GM21390 (cell line): ENCODE results near the gene MIA.
A peak's percentile ranks its signal among the peaks of the same experiment; 100 is the strongest.
"Not testable (repeated sequence)": the region's sequence is repeated elsewhere in the genome, so short reads cannot be mapped to it uniquely, and the experiment has no call there.

Source experiments
- ATAC-seq: cut with Tn5 transposase; IDR thresholded peaks from one replicate; pipeline ENCODE4 v1.9.1; 2021; ENCODE audit not compliant: unreplicated experiment

The MIA gene

GRCh38 chr19:40750058-40750873 lies 25.1 kb upstream of the MIA start, which contains the start of gene ACTMAP:
ACTMAP (minus strand) TSS chr19:40750477; CDS start chr19:40749803, 674 bp downstream.
- ATAC-seq: peak; percentile 82

- peak; percentile 56 for ATAC-seq
Observed at GRCh38 chr19:40750874-40751537, 24.3 kb upstream of the MIA start, which contains the start of gene SNRPA. SNRPA (plus strand) TSS chr19:40751203; CDS start chr19:40751409, 206 bp downstream.

GRCh38 chr19:40752257-40752781 lies 23.0 kb upstream of the MIA start:
- ATAC-seq: no peak

- no peak for ATAC-seq
Observed at GRCh38 chr19:40754611-40755247, 20.6 kb upstream of the MIA start.

GRCh38 chr19:40755248-40755624 lies 20.1 kb upstream of the MIA start:
- ATAC-seq: no peak

GRCh38 chr19:40755791-40756190 lies 19.5 kb upstream of the MIA start:
- no peak for ATAC-seq

- no peak for ATAC-seq
Observed at GRCh38 chr19:40756502-40757110, 18.7 kb upstream of the MIA start.

- no peak for ATAC-seq
Observed at GRCh38 chr19:40758491-40758890, 16.8 kb upstream of the MIA start.

- ATAC-seq: no peak
Observed at GRCh38 chr19:40759352-40759751, 16.0 kb upstream of the MIA start.

GRCh38 chr19:40762754-40763470 lies 12.4 kb upstream of the MIA start:
- ATAC-seq: no peak

- no peak for ATAC-seq
Observed at GRCh38 chr19:40763526-40763925, 11.8 kb upstream of the MIA start.

- ATAC-seq: no peak
Observed at GRCh38 chr19:40763963-40764362, 11.4 kb upstream of the MIA start.

GRCh38 chr19:40766385-40766784 lies 8.9 kb upstream of the MIA start:
- ATAC-seq: not testable (repeated sequence)

- ATAC-seq: no peak
Observed at GRCh38 chr19:40768869-40769268, 6.5 kb upstream of the MIA start.

- ATAC-seq: not testable (repeated sequence)
Observed at GRCh38 chr19:40771101-40771862, 4.0 kb upstream of the MIA start.

GRCh38 chr19:40775632-40776022 lies 306 bp downstream of the MIA start:
- ATAC-seq: no peak

- no peak for ATAC-seq
Observed at GRCh38 chr19:40776364-40776763, 1.0 kb downstream of the MIA start.

GRCh38 chr19:40776932-40777644 lies 1.8 kb downstream of the MIA start:
- ATAC-seq: peak; percentile 59

GRCh38 chr19:40777645-40777936 lies 2.3 kb downstream of the MIA start:
- no peak for ATAC-seq
